ENCODE data around the gene PLOD1. TPM values are rescaled to one million over a fixed set of nuclear protein-coding genes. Genes with fewer than 3 reads are reported as not detected.

PLOD1 gene
- total and polyA plus RNA-seq, 2 donors (not counting 1 experiment from before 2014, with no cell fraction given) = 10.4 to 13.4 TPM

- Mint-ChIP-seq H3K4me1 (peaks cover 17% of the 10 kb centered on the region), H3K27ac (no peak overlapping the region), H3K9me3 (ENCODE audit: insufficient read depth) (no peaks in the 10 kb centered on the region), H3K27me3 (no peaks in the 10 kb centered on the region), H3K4me3 (no peak overlapping the region)
- no peaks in the 10 kb centered on the region for H4K20me1 ChIP-seq (ENCODE audit: control insufficient read depth, insufficient read depth, low read length, poor library complexity, severe bottlenecking)
- H3K4me2 ChIP-seq (replicated peaks; ENCODE audit: low read depth, low read length, poor library complexity, severe bottlenecking) = no peak overlapping the region
- intact Hi-C loops (cut with micrococcal nuclease) = no loop called here
- H3K27ac ChIP-seq (ENCODE audit: low read length in 2 of 2) = no peak overlapping the region
- no peaks in the 10 kb centered on the region for H3K9me3 ChIP-seq (ENCODE audit: control extremely low read depth in 1 of 3, control insufficient read depth in 2 of 3, insufficient read depth in 1 of 3, low read length in 2 of 3)
- peaks cover 2 to 3% of the 10 kb centered on the region in 2 experiments for H3K36me3 ChIP-seq (replicated peaks in 1 of 2; ENCODE audit: control extremely low read depth in 1 of 2, control insufficient read depth in 1 of 2, extremely low read depth in 1 of 2, insufficient read depth in 2 of 2, low read length in 1 of 2)
- no peak overlapping the region for H2AFZ ChIP-seq (ENCODE audit: insufficient read depth, low read depth, low read length, poor library complexity, severe bottlenecking)
- TF ChIP-seq EZH2 (IDR thresholded peaks at IDR 0.05; ENCODE audit: borderline replicate concordance, insufficient read depth, low read depth, low read length, poor library complexity, severe bottlenecking) (no peak), CTCF (IDR thresholded peaks at IDR 0.05) (no peak)
- H3K9ac ChIP-seq (ENCODE audit: low read length) = no peak overlapping the region
- ATAC-seq (ENCODE audit: low read depth) (no peak), DNase-seq (no peak)
- CTCF ChIA-PET = no interaction called here
- no peak overlapping the region for H3K4me3 ChIP-seq (ENCODE audit: control extremely low read depth in 1 of 5, extremely low read depth in 1 of 5, insufficient read depth in 1 of 5, low read depth in 2 of 5, low read length in 4 of 5)
- no peaks in the 10 kb centered on the region for H3K79me2 ChIP-seq (ENCODE audit: control insufficient read depth, insufficient read depth, low read length)
- 83% methylated on average over 11 of the region's 11 CpGs for WGBS (ENCODE audit: insufficient coverage)
- H3K4me1 ChIP-seq (ENCODE audit: control insufficient read depth in 2 of 2, insufficient read depth in 2 of 2, low read length in 2 of 2) = peaks cover 0 to 4% of the 10 kb centered on the region in 2 donors
- H3K27me3 ChIP-seq (replicated peaks in 1 of 4; ENCODE audit: control extremely low read depth in 1 of 4, control insufficient read depth in 3 of 4, insufficient read depth in 4 of 4, low read length in 3 of 4) = no peaks in the 10 kb centered on the region
- POLR2A ChIA-PET = interaction anchor here (1.4 kb wide), 1 partner anchor 54 kb away, joined by 3 read pairs; no protein-coding TSS in a partner anchor
Observed at GRCh38 chr1:11913291-11913690, 21.2 kb upstream of the PLOD1 start.

- intact Hi-C loops (cut with micrococcal nuclease) = no loop called here
- no CpG with 5 or more reads among the region's 1 CpG for WGBS (ENCODE audit: insufficient coverage)
Observed at GRCh38 chr1:11914024-11914423, 20.5 kb upstream of the PLOD1 start.

More at GRCh38 chr1:11914024-11914423, 20.5 kb upstream of the PLOD1 start:
- TF ChIP-seq EZH2 (IDR thresholded peaks at IDR 0.05; ENCODE audit: borderline replicate concordance, insufficient read depth, low read depth, low read length, poor library complexity, severe bottlenecking) (no peak), CTCF (IDR thresholded peaks at IDR 0.05) (no peak)
- Mint-ChIP-seq H3K4me1 (peaks cover 15% of the 10 kb centered on the region), H3K27me3 (no peaks in the 10 kb centered on the region), H3K4me3 (no peak overlapping the region), H3K9me3 (ENCODE audit: insufficient read depth) (no peaks in the 10 kb centered on the region), H3K27ac (no peak overlapping the region)
- no peaks in the 10 kb centered on the region for H3K9me3 ChIP-seq (ENCODE audit: control extremely low read depth in 1 of 3, control insufficient read depth in 2 of 3, insufficient read depth in 1 of 3, low read length in 2 of 3)
- peaks cover 5% of the 10 kb centered on the region for H4K20me1 ChIP-seq (ENCODE audit: control insufficient read depth, insufficient read depth, low read length, poor library complexity, severe bottlenecking)
- no peaks in the 10 kb centered on the region for H3K79me2 ChIP-seq (ENCODE audit: control insufficient read depth, insufficient read depth, low read length)
- H3K36me3 ChIP-seq (replicated peaks in 1 of 2; ENCODE audit: control extremely low read depth in 1 of 2, control insufficient read depth in 1 of 2, extremely low read depth in 1 of 2, insufficient read depth in 2 of 2, low read length in 1 of 2) = peaks cover 2 to 9% of the 10 kb centered on the region in 2 experiments
- H3K4me1 ChIP-seq (ENCODE audit: control insufficient read depth in 2 of 2, insufficient read depth in 2 of 2, low read length in 2 of 2) = peaks cover 0 to 4% of the 10 kb centered on the region in 2 donors
- no peak overlapping the region for H3K4me2 ChIP-seq (replicated peaks; ENCODE audit: low read depth, low read length, poor library complexity, severe bottlenecking)
- DNase-seq (no peak), ATAC-seq (ENCODE audit: low read depth) (no peak)
- H3K9ac ChIP-seq (ENCODE audit: low read length) = no peak overlapping the region
- H3K27ac ChIP-seq (ENCODE audit: low read length in 2 of 2) = no peak overlapping the region
- H3K4me3 ChIP-seq (ENCODE audit: control extremely low read depth in 1 of 5, extremely low read depth in 1 of 5, insufficient read depth in 1 of 5, low read depth in 2 of 5, low read length in 4 of 5) = no peak overlapping the region
- CTCF ChIA-PET = no interaction called here
- POLR2A ChIA-PET = interaction anchor here (0.6 to 1.4 kb wide), 2 partner anchors 20 to 53 kb away, joined by 3 to 5 read pairs; no protein-coding TSS in a partner anchor
- no peak overlapping the region for H2AFZ ChIP-seq (ENCODE audit: insufficient read depth, low read depth, low read length, poor library complexity, severe bottlenecking)
- H3K27me3 ChIP-seq (replicated peaks in 1 of 4; ENCODE audit: control extremely low read depth in 1 of 4, control insufficient read depth in 3 of 4, insufficient read depth in 4 of 4, low read length in 3 of 4) = no peaks in the 10 kb centered on the region

Data from B cell (primary cell).